Stimulated activated CD4-positive, alpha-beta T cell treated with anti-CD3 and anti-CD28 coated beads, Interleukin-1b, Interleukin-23, amount 100 ng/mL, for 24 hours (primary cell): Measurements from ENCODE around the gene VSTM2A.

ENCODE experiments used
- DNase-seq, 4 experiments: peaks; one replicate each; pipeline ENCODE4 v3.0.0-alpha.2; 2020; ENCODE audit warnings: low read depth in 4 of 4, low spot score in 1 of 4

VSTM2A gene

GRCh38 chr7:54596747-54597146 is 54.6 kb downstream of the VSTM2A start:
- no peak for DNase-seq

- DNase-seq, result no peak
Observed at GRCh38 chr7:54615537-54615936, 73.4 kb downstream of the VSTM2A start.
